ENCODE data around the gene RASAL2.
"Not testable (repeated sequence)": the region's sequence is repeated elsewhere in the genome, so short reads cannot be mapped to it uniquely, and the experiment has no call there.

RASAL2 gene

DNA sequence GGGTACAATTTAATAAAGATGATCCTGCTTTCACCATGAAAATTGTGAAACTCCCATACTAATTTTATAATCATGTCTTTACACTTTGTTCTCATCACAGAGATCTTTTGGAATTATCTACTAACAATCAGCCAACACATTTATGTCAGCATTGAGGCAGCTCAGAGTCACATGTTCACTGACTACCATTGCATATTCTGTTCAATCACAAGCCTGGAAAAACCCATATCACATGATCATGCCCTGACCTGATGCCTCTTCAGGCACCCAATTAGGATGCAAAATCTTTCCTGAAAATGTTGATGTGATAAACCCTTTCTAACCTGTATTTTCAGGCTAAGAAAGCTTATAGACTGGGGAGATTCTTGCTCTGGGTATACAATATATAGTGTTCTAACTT lies 21.6 kb upstream of the RASAL2 start:
- DNase-seq = no peak

DNA sequence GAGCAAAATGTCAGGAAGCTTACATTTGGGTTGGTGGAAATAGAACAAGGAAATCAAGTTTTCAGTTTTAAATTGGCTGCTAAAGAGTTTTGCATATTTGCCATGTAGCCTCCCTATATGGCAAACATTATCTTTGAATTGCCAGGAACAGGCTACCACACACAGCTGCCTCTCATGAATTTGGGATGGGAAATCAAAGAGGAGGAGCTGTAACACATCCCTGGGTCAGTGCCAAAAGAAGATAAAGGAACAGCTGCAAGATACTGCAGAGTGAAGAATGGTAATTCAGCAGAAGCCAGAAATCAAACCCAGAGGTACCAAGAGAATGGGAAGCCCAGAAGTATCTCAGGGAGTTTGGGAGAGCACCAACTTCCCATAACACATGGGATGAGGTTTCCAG lies 18.6 kb upstream of the RASAL2 start:
- no peak for DNase-seq

- no peak for DNase-seq
Measured at GRCh38 chr1:178076607-178077006, 17.3 kb upstream of the RASAL2 start.

DNA sequence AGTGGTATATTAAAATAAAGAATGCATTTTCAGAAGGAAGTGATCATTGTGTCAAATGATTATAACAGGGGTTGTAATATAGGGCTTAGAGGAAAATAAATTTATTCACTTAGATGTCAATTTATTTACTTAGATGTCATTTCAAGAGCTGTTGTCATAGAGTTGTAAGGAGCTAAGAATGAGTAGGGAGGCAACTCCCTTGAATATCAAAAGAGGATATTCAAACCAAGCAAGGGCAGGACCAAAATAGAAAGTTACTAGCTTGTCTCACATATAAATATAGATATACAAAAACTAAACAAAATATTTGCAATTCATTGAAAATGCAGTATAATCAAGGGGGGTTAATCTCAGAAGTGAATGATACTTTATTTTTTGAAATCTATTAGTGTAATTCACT lies 16.0 kb upstream of the RASAL2 start:
- no peak for DNase-seq

DNA sequence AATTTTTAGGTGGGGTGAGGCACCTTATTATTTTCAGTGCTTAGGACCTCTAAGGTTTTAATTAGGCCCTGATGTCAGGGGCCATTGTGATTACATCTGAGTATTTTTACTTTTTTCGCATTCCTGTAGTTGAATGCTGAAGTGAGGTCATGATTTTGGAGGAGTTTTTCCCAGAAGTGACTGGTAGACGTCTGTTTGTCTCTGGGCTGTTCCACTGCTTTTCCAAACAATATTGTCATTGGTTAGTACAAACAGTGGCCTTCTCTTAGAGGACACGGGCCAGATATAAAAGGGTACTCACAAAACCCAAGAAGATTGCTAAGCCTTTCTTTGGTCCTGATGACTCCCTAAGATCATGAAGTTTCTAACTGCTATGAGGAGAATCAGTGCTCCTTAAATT lies 7.6 kb upstream of the RASAL2 start:
- DNase-seq = no peak

- DNase-seq = no peak
Measured at GRCh38 chr1:178086766-178087165, 7.1 kb upstream of the RASAL2 start.

- no peak for DNase-seq
Measured at GRCh38 chr1:178088651-178089050, 5.3 kb upstream of the RASAL2 start.

DNA sequence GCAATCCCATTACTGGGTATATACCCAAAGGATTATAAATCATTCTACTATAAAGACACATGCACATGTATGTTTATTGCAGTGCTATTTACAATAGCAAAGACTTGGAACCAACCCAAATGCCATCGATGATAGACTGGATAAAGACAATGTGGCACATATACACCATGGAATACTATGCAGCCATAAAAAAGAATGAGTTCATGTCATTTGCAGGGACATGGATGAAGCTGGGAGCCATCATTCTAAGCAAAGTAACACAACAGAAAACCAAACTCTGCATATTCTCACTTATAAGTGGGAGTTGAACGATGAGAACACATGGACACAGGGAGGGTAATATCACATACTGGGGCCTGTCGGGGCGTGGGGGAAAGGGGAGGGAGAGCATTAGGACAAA lies 2.5 kb upstream of the RASAL2 start:
- DNase-seq = not testable (repeated sequence)

DNA sequence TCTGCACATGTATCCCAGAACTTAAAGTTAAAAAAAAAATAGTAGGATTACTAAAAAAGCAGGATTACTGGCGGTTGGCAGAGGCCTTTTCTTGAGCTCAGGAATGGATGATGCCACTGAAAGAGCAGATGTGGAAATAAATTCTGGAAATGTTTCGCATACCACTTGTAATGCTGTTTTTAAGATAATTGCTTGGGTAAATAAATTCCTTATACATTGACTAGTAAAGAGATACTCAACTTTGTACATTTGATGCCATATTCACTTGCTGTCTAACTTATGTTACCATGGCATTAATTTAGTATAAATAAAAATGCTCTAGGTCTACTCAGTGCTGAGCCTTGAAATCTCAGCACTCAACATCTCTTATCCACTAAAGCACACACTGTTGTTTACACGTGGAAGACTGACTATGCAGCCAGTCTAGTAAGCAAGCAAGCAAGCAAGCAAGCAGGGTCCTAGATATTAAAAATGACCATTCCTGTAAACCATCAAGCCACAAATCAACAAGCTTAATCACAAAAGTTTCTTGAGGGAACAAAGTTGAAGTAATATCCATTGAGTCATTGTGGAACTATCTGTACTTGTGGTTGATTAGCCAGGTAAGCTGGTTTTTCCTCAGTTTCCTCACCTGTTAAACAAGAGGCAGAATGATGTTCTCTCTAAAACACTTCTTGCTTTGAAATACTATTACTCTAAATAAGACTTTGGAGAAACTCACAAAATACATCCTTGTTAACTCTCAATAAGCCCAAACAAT lies 1.7 kb upstream of the RASAL2 start:
- DNase-seq = peak; percentile 60

DNA sequence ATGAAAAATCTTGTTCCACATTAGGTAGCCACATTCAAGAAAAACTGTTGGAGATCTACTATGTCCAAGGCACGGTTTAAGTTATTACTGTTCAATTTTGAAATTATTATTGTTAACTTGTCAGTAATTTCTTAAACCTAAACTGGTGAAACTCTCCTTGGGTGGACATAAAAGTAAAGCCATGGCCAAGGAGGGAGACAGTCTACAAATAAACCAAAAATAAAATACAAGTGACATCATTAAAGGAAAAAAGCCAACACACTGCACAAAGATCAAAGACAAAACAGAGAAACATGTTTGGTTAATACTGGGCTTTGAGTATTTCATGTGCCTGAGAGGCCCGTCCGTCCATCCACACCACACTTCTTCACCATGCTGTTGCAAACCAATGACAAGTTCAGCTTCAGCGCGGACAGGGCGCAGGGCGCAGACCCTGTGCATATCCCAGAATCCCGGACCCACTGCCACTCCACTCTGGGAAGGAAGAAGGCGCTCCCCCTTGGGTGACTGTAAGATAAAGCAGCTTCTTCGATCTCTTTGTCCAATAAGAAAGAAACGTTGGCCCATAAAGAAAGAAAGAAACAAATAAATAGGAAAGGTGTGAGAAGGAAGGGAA lies 918 bp upstream of the RASAL2 start:
- DNase-seq = no peak

- peak; percentile 93 for DNase-seq
Measured at GRCh38 chr1:178093494-178093950, 382 bp upstream of the RASAL2 start.

- peak; percentile 44 for DNase-seq
Measured at GRCh38 chr1:178094739-178095645, 1.1 kb downstream of the RASAL2 start.

DNA sequence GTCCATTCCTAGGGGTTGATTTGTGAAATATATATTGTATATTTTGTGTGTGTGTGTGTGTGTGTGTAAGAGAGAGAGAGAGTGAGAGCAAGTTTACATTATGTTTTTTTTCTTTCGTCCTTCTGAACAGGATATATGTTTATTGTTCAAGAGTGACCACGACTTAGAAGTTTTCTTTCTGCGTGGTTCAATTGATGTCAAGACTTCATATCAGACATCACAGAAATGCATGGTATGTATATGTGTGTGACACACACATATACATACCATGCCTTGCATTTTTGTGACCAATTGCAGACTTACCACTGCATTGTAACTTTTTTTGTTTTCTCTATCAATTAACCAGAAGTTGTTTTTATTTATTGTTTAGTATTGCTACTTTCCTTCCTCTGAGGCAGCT lies 2.5 kb downstream of the RASAL2 start:
- no peak for DNase-seq

DNA sequence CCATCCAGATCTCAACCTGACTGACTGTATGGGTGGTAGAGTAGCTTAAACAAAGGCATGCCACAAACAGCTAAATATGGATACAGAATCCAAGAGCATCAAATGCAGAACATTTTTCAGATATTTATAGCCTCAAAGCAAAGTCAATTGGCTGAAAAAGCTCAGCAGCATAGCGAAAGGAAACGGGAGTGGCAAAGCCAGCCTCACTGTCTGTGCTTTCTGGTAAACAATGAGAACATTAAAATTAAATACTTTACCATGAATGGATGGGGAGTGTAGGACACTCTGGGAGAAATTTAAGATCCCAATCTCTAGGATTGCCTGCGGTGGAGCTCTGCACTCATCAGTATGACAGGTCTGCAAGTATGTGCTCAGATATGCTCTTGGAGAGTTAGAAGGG lies 4.4 kb downstream of the RASAL2 start:
- no peak for DNase-seq

DNA sequence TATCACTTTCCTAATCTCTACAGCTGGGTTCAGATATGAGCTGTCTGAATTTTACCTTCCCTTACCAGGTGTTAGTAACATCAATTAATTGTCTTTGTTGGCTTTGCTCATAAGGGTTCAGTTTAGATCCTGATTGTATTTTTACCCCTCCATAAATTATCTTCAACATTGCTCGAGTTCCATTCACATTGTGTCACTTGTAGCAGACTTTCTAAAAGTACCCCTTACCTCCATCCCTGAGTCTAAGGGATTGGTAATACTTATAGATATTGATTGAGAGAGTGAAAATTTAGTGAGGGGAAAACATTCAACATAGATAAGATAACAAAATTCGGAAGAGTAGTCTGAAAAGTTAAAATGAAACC lies 7.3 kb downstream of the RASAL2 start:
- DNase-seq = no peak

- DNase-seq = no peak
Measured at GRCh38 chr1:178101654-178102053, 7.8 kb downstream of the RASAL2 start.

DNA sequence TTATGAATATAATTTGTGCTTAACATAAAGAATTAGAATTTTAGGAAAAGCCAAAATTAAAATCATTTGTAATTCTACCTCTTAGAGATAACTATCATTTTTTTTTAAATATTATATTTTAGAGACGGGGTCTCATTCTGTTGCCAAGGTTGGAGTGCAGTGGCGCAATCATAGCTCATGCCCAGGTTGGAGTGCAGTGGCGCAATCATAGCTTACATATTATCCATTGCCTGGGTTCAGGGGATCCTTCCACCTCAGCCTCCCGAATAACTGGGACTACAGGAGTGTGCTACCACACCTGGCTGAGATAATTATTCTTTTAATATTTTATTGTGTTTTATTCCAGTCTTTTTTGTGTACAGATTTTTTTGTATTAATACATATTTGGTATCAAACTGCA lies 8.3 kb downstream of the RASAL2 start:
- DNase-seq = no peak

- DNase-seq = no peak
Measured at GRCh38 chr1:178107823-178108222, 13.9 kb downstream of the RASAL2 start.

DNA sequence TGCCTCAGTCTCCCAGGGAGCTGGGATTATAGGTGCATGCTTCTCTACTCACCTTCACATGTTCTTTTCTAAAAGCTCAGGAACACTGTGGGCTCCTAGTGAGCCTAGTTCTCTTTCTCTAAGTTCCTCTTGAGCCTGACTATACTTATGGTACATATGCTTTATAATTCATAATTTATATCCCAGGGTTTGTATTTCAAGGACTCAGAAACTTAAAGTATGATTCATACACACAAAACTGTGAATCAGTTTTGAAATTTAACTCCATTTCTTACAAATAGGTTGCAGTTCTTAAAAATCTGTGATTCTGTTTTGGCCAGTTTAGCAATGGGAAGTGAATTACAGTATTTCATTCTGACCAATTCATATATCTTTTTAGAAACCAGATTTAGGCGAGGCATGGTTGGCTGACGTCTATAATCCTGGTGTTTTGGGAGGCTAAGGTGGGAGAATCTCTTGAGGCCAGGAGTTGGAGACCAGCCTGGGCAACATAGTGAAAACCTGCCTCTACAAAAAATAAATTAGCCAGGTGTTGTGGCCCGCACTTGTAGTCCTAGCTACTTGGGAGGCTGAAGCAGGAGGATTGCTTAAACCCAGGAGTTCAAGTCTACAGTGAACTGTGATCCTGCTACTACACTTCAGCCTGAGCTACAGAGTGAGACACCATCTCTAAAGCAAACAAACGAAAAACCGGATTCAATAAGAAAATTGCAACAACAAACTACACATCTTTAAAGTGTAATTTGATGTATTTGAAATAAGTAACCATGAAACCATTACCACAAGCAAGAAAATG lies 15.6 kb downstream of the RASAL2 start:
- no peak for DNase-seq

- no peak for DNase-seq
Measured at GRCh38 chr1:178115260-178115659, 21.4 kb downstream of the RASAL2 start.

DNA sequence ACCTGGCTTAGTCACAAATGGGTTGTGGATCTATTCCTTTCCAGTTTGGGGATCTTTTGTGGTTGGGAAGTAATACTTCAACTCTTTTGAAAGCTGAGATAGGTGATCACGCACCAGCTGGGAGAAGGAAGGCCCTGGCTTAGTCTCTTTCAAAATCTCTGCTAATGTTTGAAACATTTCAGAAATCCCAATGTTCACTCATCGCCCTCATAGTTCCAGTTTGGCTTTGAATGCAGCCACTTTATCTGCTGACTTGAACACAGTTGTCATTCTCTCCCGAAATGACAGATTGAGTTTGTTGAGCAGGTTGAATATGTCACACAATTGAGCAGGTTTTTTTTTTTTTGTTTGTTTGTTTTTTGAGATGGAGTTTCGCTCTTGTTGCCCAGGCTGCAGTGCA lies 24.6 kb downstream of the RASAL2 start:
- no peak for DNase-seq

DNA sequence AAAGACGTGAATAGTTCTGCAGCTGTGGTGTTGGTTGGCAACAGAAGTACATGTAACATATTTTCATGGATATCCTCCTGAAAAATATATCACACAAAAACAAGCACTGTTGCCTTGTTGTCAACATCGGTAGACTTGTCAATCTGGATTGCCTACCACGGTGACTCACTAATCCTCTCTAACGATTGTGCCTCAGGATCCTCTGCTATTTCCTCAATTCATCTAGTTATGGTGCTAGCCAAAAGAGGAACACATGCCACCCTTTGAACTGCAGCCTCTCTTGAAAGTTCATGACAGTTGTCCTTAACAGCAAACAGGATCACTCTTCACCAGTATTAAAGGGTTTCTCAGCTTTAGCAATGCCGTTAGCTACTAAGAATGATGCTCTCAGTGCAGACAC lies 25.7 kb downstream of the RASAL2 start:
- no peak for DNase-seq

GRCh38 chr1:178120088-178120487 lies 26.2 kb downstream of the RASAL2 start:
- DNase-seq = no peak

Measured in amniotic stem cell (primary cell).